H9 (cell line): ENCODE measurements around the gene OSBP2. TPM values are rescaled to one million over a fixed set of nuclear protein-coding genes. Genes with fewer than 3 reads are reported as not detected.

Experiments used
- DNase-seq: peaks from one replicate; pipeline ENCODE4 v3.0.0-alpha.2; 2017
- H2AFZ ChIP-seq: one replicate; pipeline ENCODE4 v1.6.1; 2013; ENCODE audit warnings: mild to moderate bottlenecking, low read length, control low read depth, moderate library complexity
- H2AK5ac ChIP-seq: 2 replicates; pipeline ENCODE4 v1.6.1; 2013; ENCODE audit warnings: low read length, control low read depth, mixed read lengths; ENCODE audit not compliant: insufficient read length
- H2BK120ac ChIP-seq: one replicate; pipeline ENCODE4 v1.6.1; 2013; ENCODE audit warnings: low read depth, mild to moderate bottlenecking, low read length, control low read depth, inconsistent platforms; ENCODE audit not compliant: poor library complexity, severe bottlenecking
- H2BK12ac ChIP-seq: 2 replicates; pipeline ENCODE4 v1.6.1; 2013; ENCODE audit warnings: low read length, control low read depth, mixed read lengths, low read depth; ENCODE audit not compliant: insufficient read length
- H2BK15ac ChIP-seq: 2 replicates; pipeline ENCODE4 v1.6.1; 2013; ENCODE audit warnings: low read depth, low read length, control low read depth
- H2BK20ac ChIP-seq: one replicate; pipeline ENCODE4 v1.6.1; 2013; ENCODE audit warnings: low read depth, mild to moderate bottlenecking, low read length, control low read depth, inconsistent platforms; ENCODE audit not compliant: poor library complexity, severe bottlenecking
- H2BK5ac ChIP-seq: 2 replicates; pipeline ENCODE4 v1.6.1; 2013; ENCODE audit warnings: low read length, control low read depth, mixed read lengths; ENCODE audit not compliant: insufficient read length
- H3K14ac ChIP-seq: 2 replicates; pipeline ENCODE4 v1.6.1; 2013; ENCODE audit warnings: low read length, control low read depth; ENCODE audit not compliant: insufficient read depth
- H3K18ac ChIP-seq: 2 replicates; pipeline ENCODE4 v1.6.1; 2013; ENCODE audit warnings: low read depth, mild to moderate bottlenecking, mixed read lengths, low read length, control low read depth; ENCODE audit not compliant: insufficient read length
- H3K23ac ChIP-seq: 2 replicates; pipeline ENCODE4 v1.6.1; 2013; ENCODE audit warnings: low read length, control low read depth, mixed read lengths, low read depth; ENCODE audit not compliant: insufficient read length
- H3K23me2 ChIP-seq: 2 replicates; pipeline ENCODE4 v1.6.1; 2013; ENCODE audit warnings: low read depth, mild to moderate bottlenecking, mixed read lengths, low read length, control low read depth; ENCODE audit not compliant: insufficient read length, poor library complexity, severe bottlenecking
- H3K27ac ChIP-seq: 2 replicates; pipeline ENCODE4 v1.5.1; 2013; ENCODE audit warnings: low read length, control low read depth, mixed read lengths, low read depth; ENCODE audit not compliant: insufficient read length
- H3K27me3 ChIP-seq: 2 replicates; pipeline ENCODE4 v1.6.1; 2013; ENCODE audit warnings: low read length, control low read depth, inconsistent platforms; ENCODE audit not compliant: insufficient read depth
- H3K4ac ChIP-seq: 2 replicates; pipeline ENCODE4 v1.6.1; 2013; ENCODE audit warnings: low read depth, mild to moderate bottlenecking, control low read depth, inconsistent platforms, low read length, moderate library complexity
- H3K4me1 ChIP-seq: 2 replicates; pipeline ENCODE4 v1.6.1; 2013; ENCODE audit warnings: low read length, control low read depth, inconsistent platforms; ENCODE audit not compliant: insufficient read depth
- H3K4me2 ChIP-seq: 2 replicates; pipeline ENCODE4 v1.6.1; 2013; ENCODE audit warnings: low read length, control low read depth, mixed read lengths; ENCODE audit not compliant: insufficient read length, insufficient read depth
- H3K56ac ChIP-seq: 2 replicates; pipeline ENCODE4 v1.6.1; 2013; ENCODE audit warnings: low read depth, mild to moderate bottlenecking, mixed read lengths, low read length, control low read depth; ENCODE audit not compliant: insufficient read length
- H3K79me1 ChIP-seq: 2 replicates; pipeline ENCODE4 v1.6.1; 2013; ENCODE audit warnings: low read depth, mild to moderate bottlenecking, moderate library complexity, low read length, control low read depth, inconsistent platforms; ENCODE audit not compliant: insufficient read depth, poor library complexity, severe bottlenecking
- H3K79me2 ChIP-seq: 2 replicates; pipeline ENCODE4 v1.6.1; 2013; ENCODE audit warnings: low read length, control low read depth, inconsistent platforms; ENCODE audit not compliant: insufficient read depth
- H3K9ac ChIP-seq: 2 replicates; pipeline ENCODE4 v1.6.1; 2013; ENCODE audit warnings: low read length, control low read depth, mixed read lengths; ENCODE audit not compliant: insufficient read length; ENCODE audit errors: extremely low read depth
- H3K9me3 ChIP-seq: one replicate; pipeline ENCODE4 v1.6.1; 2013; ENCODE audit warnings: low read depth, low read length, inconsistent platforms; ENCODE audit not compliant: control insufficient read depth
- H3T11ph ChIP-seq: one replicate; pipeline ENCODE4 v1.6.1; 2013; ENCODE audit warnings: mild to moderate bottlenecking, low read length, control low read depth, inconsistent platforms
- H4K20me1 ChIP-seq: one replicate; pipeline ENCODE4 v1.6.1; 2013; ENCODE audit not compliant: control insufficient read depth, insufficient read length, insufficient read depth
- H4K5ac ChIP-seq: 2 replicates; pipeline ENCODE4 v1.6.1; 2013; ENCODE audit warnings: low read depth, mild to moderate bottlenecking, mixed read lengths, low read length, control low read depth; ENCODE audit not compliant: insufficient read length
- H4K8ac ChIP-seq: replicated peaks from 2 replicates; pipeline ENCODE4 v1.6.1; 2013; ENCODE audit warnings: low read length, control low read depth, mixed read lengths, low read depth; ENCODE audit not compliant: insufficient read length
- H4K91ac ChIP-seq: 2 replicates; pipeline ENCODE4 v1.6.1; 2013; ENCODE audit warnings: low read depth, mild to moderate bottlenecking, moderate library complexity, mixed read lengths, low read length, control low read depth; ENCODE audit not compliant: insufficient read length
- H3K27ac Mint-ChIP-seq, 3 experiments: 2 replicates in 2 of 3; 3 replicates in 1 of 3; pipeline ENCODE4 v1.8.0; 2020 to 2021; ENCODE audit warnings: mixed read lengths in 3 of 3, mild to moderate bottlenecking in 1 of 3, moderate library complexity in 1 of 3
- H3K27me3 Mint-ChIP-seq: 2 replicates; pipeline ENCODE4 v1.8.0; 2021; ENCODE audit warnings: low read depth, mild to moderate bottlenecking, moderate library complexity, mixed read lengths
- H3K36me3 Mint-ChIP-seq, 3 experiments: 2 replicates in 2 of 3; 3 replicates in 1 of 3; pipeline ENCODE4 v1.8.0; 2020 to 2021; ENCODE audit warnings: low read depth in 3 of 3, mixed read lengths in 3 of 3; ENCODE audit not compliant: insufficient read depth in 1 of 3
- H3K4me1 Mint-ChIP-seq, 2 experiments: 2 replicates each; pipeline ENCODE4 v1.8.0; 2020; ENCODE audit warnings: mixed read lengths in 2 of 2
- H3K4me3 Mint-ChIP-seq, 2 experiments: 2 replicates in 1 of 2; 3 replicates in 1 of 2; pipeline ENCODE4 v1.8.0; 2020 to 2021; ENCODE audit warnings: mild to moderate bottlenecking in 2 of 2, mixed read lengths in 2 of 2, moderate library complexity in 1 of 2
- H3K9me3 Mint-ChIP-seq, 2 experiments: 2 replicates in 1 of 2; 3 replicates in 1 of 2; pipeline ENCODE4 v1.8.0; 2020; ENCODE audit warnings: mild to moderate bottlenecking in 2 of 2, mixed read lengths in 2 of 2, moderate library complexity in 1 of 2
- WGBS: extraction: QIAGEN DNeasy Blood & Tissue Kit; methylation state at CpG from one replicate; pipeline ENCODE4 v1.1.7; 2013; ENCODE audit warnings: missing lambda C conversion rate, low lambda C conversion rate, mixed read lengths; ENCODE audit not compliant: insufficient read length; ENCODE audit errors: extremely low coverage; 5-methylcytosine and 5-hydroxymethylcytosine counted together
- total RNA-seq: library from RNA; stranded (reverse); gene quantifications from 2 replicates; pipeline ENCODE4 v1.2.1, GENCODE V29; 2021
- TF ChIP-seq, protein P1 (sequence below): fragments of 200-600 bp; sonication (generic); conservative IDR thresholded peaks from 3 replicates; pipeline ENCODE4 v1.8.0; 2021; ENCODE audit warnings: antibody characterized with exemption, mild to moderate bottlenecking

The OSBP2 gene
- total RNA-seq, 1 experiment from 2014 or later, result 3.4 TPM

DNA sequence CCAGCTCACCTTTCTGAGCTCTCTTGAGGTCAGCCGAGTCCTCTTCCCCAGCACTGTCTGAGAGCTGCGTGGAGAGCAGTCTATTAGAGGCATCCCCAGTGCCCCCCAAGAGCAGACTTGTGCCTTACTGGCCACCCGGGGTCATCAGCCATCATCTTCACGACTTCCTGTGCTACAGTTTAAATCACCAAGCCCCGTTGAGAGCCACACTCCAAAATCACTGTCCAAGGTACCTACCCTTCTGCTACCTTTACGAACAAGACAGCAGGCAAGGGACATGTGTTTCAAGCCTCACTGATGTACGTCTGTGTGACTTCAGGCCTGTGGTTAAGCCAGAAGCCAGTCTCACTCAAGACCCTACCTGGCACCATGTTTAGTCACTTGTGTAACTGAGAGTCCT, 238.8 kb downstream of the OSBP2 start:
- H3K23me2 ChIP-seq, result no peaks in the 10 kb centered on the region
- H3K36me3 Mint-ChIP-seq, result peaks cover 66 to 86% (median 84%) of the 10 kb centered on the region in 3 experiments; a peak in 6 of 7 replicates
- no CpG with 5 or more reads among the region's 7 CpGs for WGBS

More for the DNA sequence above, 238.8 kb downstream of the OSBP2 start:
- Histone ChIP-seq H2AK5ac (no peak overlapping the region), H3K9ac (no peak overlapping the region), H3K79me2 (no peaks in the 10 kb centered on the region), H4K5ac (no peak overlapping the region), H3K4me1 (no peaks in the 10 kb centered on the region), H2BK5ac (no peak overlapping the region), H4K91ac (no peak overlapping the region), H3K14ac (no peak overlapping the region), H2BK120ac (no peak overlapping the region), H3T11ph (no peak overlapping the region), H3K27me3 (no peaks in the 10 kb centered on the region), H4K20me1 (peaks cover 2% of the 10 kb centered on the region), H3K9me3 (no peaks in the 10 kb centered on the region), H3K4me2 (no peak overlapping the region), H3K18ac (no peak overlapping the region), H3K56ac (no peak overlapping the region), H3K4ac (no peak overlapping the region), H3K27ac (no peak overlapping the region), H2BK20ac (no peak overlapping the region), H4K8ac (no peak overlapping the region), H3K23ac (no peak overlapping the region), H2AFZ (no peak overlapping the region), H2BK15ac (no peak overlapping the region), H3K79me1 (no peaks in the 10 kb centered on the region), H2BK12ac (no peak overlapping the region)
- Mint-ChIP-seq H3K27ac (0 out of 7 replicates have a peak overlapping the region, but pooled peaks of 1 of the 3 experiments have one; percentile 57), H3K9me3 (no peaks in the 10 kb centered on the region; a peak in 1 of 5 replicates), H3K27me3 (no peaks in the 10 kb centered on the region; the same call in 1 of the 2 replicates), H3K4me1 (no peaks in the 10 kb centered on the region), H3K4me3 (no peak overlapping the region)
- no peak for DNase-seq
- TF ChIP-seq, protein P1, sequence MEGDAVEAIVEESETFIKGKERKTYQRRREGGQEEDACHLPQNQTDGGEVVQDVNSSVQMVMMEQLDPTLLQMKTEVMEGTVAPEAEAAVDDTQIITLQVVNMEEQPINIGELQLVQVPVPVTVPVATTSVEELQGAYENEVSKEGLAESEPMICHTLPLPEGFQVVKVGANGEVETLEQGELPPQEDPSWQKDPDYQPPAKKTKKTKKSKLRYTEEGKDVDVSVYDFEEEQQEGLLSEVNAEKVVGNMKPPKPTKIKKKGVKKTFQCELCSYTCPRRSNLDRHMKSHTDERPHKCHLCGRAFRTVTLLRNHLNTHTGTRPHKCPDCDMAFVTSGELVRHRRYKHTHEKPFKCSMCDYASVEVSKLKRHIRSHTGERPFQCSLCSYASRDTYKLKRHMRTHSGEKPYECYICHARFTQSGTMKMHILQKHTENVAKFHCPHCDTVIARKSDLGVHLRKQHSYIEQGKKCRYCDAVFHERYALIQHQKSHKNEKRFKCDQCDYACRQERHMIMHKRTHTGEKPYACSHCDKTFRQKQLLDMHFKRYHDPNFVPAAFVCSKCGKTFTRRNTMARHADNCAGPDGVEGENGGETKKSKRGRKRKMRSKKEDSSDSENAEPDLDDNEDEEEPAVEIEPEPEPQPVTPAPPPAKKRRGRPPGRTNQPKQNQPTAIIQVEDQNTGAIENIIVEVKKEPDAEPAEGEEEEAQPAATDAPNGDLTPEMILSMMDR, result no peak
